Left ventricle myocardium inferior (tissue), 1 donor: Measurements from ENCODE around the gene PELI2. TPM values are rescaled to one million over a fixed set of nuclear protein-coding genes. Genes with fewer than 3 reads are reported as not detected.

Experiments
- DNase-seq: peaks from one replicate; pipeline ENCODE4 v3.0.0-alpha.2; 2020
- H3K27ac ChIP-seq: fragments of 200-600 bp; replicated peaks from 2 replicates; pipeline ENCODE4 v1.8.0; 2021
- H3K27me3 ChIP-seq: fragments of 200-600 bp; 2 replicates; pipeline ENCODE4 v1.8.0; 2021; ENCODE audit warnings: low read depth
- H3K36me3 ChIP-seq: fragments of 200-600 bp; 2 replicates; pipeline ENCODE4 v1.8.0; 2021
- H3K4me1 ChIP-seq: fragments of 200-600 bp; 2 replicates; pipeline ENCODE4 v1.8.0; 2021
- H3K4me3 ChIP-seq: fragments of 200-600 bp; 2 replicates; pipeline ENCODE4 v1.8.0; 2021; ENCODE audit warnings: mild to moderate bottlenecking, moderate library complexity
- H3K9me3 ChIP-seq: fragments of 200-600 bp; replicated peaks from 2 replicates; pipeline ENCODE4 v1.8.0; 2021
- CTCF ChIP-seq: fragments of 200-600 bp; IDR thresholded peaks from 2 replicates; pipeline ENCODE4 v1.8.0; 2021; ENCODE audit warnings: antibody characterized with exemption, mild to moderate bottlenecking, borderline replicate concordance
- intact Hi-C: fragments of 100-400 bp; cut with micrococcal nuclease; formaldehyde crosslinking; loops from one replicate; pipeline ENCODE4 v1.11.0; 2022
- total RNA-seq: library from RNA; stranded (reverse); fragmentation: NEBNext Ultra II Directional; extraction: Animal tissue kit (Norgen Biotek cat#: 25700); gene quantifications from one replicate; pipeline ENCODE4 v1.2.1, GENCODE V29; 2021
- donor health status: DM: no; HTN: yes; CAD: no; lungs with severe emphysema.

The PELI2 gene
- total RNA-seq, 1 donor from 2014 or later, result 2.0 TPM

DNA sequence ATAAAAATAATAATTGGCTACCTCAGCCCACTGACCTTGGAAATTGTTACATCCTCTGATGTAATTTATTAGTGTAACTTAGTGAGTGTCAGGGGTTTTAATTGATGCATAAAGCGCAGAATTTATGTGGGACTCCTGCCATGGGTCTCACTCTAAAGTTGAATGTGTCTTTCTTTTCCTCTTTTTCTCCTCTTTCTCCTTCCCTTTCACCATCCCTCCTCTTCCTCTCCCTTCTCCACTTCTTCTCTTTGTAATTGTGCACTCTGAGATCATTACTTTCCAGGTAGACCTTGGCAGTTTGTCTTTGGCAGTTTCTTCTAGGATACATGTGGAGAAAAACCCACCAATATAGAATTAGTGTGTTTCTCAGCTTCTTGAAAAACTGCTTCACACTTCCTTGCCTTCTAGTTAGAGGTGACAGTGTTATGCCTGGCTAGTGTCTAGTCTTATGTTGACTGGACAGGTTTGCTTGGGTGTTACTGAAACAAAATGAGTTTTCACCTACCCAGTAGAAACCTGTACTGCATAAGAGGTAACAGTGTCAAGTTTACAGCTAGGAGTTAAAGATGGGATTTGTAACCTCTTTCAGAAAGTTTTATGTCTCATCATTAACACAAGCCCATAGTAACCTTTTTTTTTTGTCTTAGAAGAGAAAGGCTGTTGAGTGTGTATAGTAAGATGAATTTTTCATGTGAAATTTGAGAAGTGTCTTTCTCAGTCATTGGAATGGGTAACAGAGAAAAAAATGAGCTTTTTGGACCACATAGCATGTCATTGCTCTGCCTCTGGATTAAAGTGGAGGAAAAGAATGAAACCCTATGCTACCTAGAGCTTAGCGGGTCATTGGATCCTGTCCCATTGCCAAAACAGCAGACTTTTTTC lies 18.6 kb downstream of the PELI2 start:
- no peak overlapping the region for H3K4me3 ChIP-seq
- intact Hi-C loops, result no loop called here
- peaks cover 4% of the 10 kb centered on the region for H3K27me3 ChIP-seq
- H3K4me1 ChIP-seq, result peaks cover 8% of the 10 kb centered on the region
- no peaks in the 10 kb centered on the region for H3K36me3 ChIP-seq
- no peaks in the 10 kb centered on the region for H3K9me3 ChIP-seq
- no peak for TF ChIP-seq CTCF
- H3K27ac ChIP-seq, result no peak overlapping the region
- DNase-seq, result no peak

DNA sequence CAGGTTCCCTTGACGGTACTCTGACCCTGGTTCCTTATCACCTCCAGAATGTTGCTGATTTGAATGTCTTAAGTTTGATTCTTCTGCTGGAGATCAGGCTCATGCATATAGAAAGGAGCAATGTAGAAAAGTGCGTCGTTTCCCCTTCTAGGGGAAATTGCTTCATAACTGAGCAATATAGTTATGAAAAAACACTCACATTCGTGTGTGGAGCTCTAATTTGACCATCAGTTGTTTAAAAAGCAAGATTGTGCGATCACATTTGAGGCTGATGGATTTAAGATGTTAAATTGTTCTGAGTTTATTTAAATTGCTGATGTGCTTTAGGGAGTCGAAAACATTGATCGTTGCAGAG lies 19.2 kb downstream of the PELI2 start:
- TF ChIP-seq CTCF, result no peak
- no peaks in the 10 kb centered on the region for H3K9me3 ChIP-seq
- DNase-seq, result no peak
- H3K4me3 ChIP-seq, result no peak overlapping the region
- intact Hi-C loops, result no loop called here
- H3K36me3 ChIP-seq, result no peaks in the 10 kb centered on the region
- H3K27me3 ChIP-seq, result peaks cover 4% of the 10 kb centered on the region
- peaks cover 2% of the 10 kb centered on the region for H3K4me1 ChIP-seq
- H3K27ac ChIP-seq, result no peak overlapping the region

- no peak for DNase-seq
- H3K4me1 ChIP-seq, result no peaks in the 10 kb centered on the region
- no peak overlapping the region for H3K27ac ChIP-seq
- H3K9me3 ChIP-seq, result no peaks in the 10 kb centered on the region
- peaks cover 4% of the 10 kb centered on the region for H3K27me3 ChIP-seq
- TF ChIP-seq CTCF, result no peak
- intact Hi-C loops, result no loop called here
- no peak overlapping the region for H3K4me3 ChIP-seq
- H3K36me3 ChIP-seq, result no peaks in the 10 kb centered on the region
Observed at GRCh38 chr14:56137849-56138248, 19.6 kb downstream of the PELI2 start.

DNA sequence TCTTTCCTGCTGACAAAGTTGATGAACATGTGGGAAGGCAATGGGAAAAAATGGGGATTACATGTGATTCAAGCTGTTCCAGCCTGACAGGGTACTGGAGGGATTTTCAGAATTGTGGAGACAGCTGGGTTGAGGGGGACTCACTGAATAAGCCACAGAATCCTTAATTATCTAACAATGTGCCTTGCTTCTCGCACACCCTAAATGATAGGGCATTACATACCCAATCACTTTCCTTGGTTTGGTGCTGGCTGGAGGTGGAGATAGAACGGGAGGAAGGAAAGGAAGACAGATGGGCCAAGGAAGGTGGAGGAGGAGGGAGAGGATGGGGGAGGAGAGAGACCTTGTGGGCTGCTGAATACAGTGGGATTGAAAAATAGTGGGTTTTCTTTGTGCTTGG lies 20.7 kb downstream of the PELI2 start:
- intact Hi-C loops, result no loop called here
- Histone ChIP-seq H3K4me1 (no peaks in the 10 kb centered on the region), H3K9me3 (no peaks in the 10 kb centered on the region), H3K27me3 (peaks cover 4% of the 10 kb centered on the region), H3K4me3 (no peak overlapping the region), H3K36me3 (no peaks in the 10 kb centered on the region), H3K27ac (no peak overlapping the region)
- DNase-seq, result no peak
- TF ChIP-seq CTCF, result no peak

GRCh38 chr14:56142314-56142713 lies 24.1 kb downstream of the PELI2 start:
- H3K9me3 ChIP-seq, result no peaks in the 10 kb centered on the region
- H3K27me3 ChIP-seq, result peaks cover 3% of the 10 kb centered on the region
- no peak overlapping the region for H3K27ac ChIP-seq
- intact Hi-C loops, result no loop called here
- no peak for TF ChIP-seq CTCF
- no peaks in the 10 kb centered on the region for H3K4me1 ChIP-seq
- no peaks in the 10 kb centered on the region for H3K36me3 ChIP-seq
- no peak overlapping the region for H3K4me3 ChIP-seq
- no peak for DNase-seq
